ENCODE results near the gene RFX7.
"Not testable (repeated sequence)": the region's sequence is repeated elsewhere in the genome, so short reads cannot be mapped to it uniquely, and the experiment has no call there.

The RFX7 gene

GRCh38 chr15:56205061-56205876 lies 38.4 kb downstream of the RFX7 start:
- DNase-seq (ENCODE audit: low read depth) = no peak

- not testable (repeated sequence) for DNase-seq (ENCODE audit: low read depth)
These were observed 40.3 kb downstream of the RFX7 start for GRCh38 chr15:56203312-56203922.

GRCh38 chr15:56202701-56203100 lies 41.0 kb downstream of the RFX7 start:
- no peak for DNase-seq (ENCODE audit: low read depth)

GRCh38 chr15:56199038-56199437 lies 44.6 kb downstream of the RFX7 start:
- DNase-seq (ENCODE audit: low read depth) = no peak

- no peak for DNase-seq (ENCODE audit: low read depth)
These were observed 49.6 kb downstream of the RFX7 start for GRCh38 chr15:56194035-56194434.

- DNase-seq (ENCODE audit: low read depth) = no peak
These were observed 50.8 kb downstream of the RFX7 start for GRCh38 chr15:56192659-56193442.

GRCh38 chr15:56187665-56188064 lies 56.0 kb downstream of the RFX7 start:
- no peak for DNase-seq (ENCODE audit: low read depth)

GRCh38 chr15:56185980-56186379 lies 57.7 kb downstream of the RFX7 start:
- DNase-seq (ENCODE audit: low read depth) = no peak

- no peak for DNase-seq (ENCODE audit: low read depth)
These were observed 59.2 kb downstream of the RFX7 start for GRCh38 chr15:56184516-56184915.

GRCh38 chr15:56180851-56181250 lies 62.8 kb downstream of the RFX7 start:
- no peak for DNase-seq (ENCODE audit: low read depth)

- no peak for DNase-seq (ENCODE audit: low read depth)
These were observed 66.7 kb downstream of the RFX7 start for GRCh38 chr15:56176996-56177395.

GRCh38 chr15:56175788-56176187 lies 67.9 kb downstream of the RFX7 start:
- no peak for DNase-seq (ENCODE audit: low read depth)

- no peak for DNase-seq (ENCODE audit: low read depth)
These were observed 69.0 kb downstream of the RFX7 start for GRCh38 chr15:56174649-56175048.

GRCh38 chr15:56168394-56168793 lies 75.3 kb downstream of the RFX7 start:
- no peak for DNase-seq (ENCODE audit: low read depth)

GRCh38 chr15:56165234-56165633 lies 78.4 kb downstream of the RFX7 start:
- DNase-seq (ENCODE audit: low read depth) = no peak

- no peak for DNase-seq (ENCODE audit: low read depth)
These were observed 82.7 kb downstream of the RFX7 start for GRCh38 chr15:56160966-56161365.

GRCh38 chr15:56156877-56157276 lies 86.8 kb downstream of the RFX7 start:
- no peak for DNase-seq (ENCODE audit: low read depth)

GRCh38 chr15:56155278-56155677 lies 88.4 kb downstream of the RFX7 start:
- DNase-seq (ENCODE audit: low read depth) = not testable (repeated sequence)

- not testable (repeated sequence) for DNase-seq (ENCODE audit: low read depth)
These were observed 88.9 kb downstream of the RFX7 start for GRCh38 chr15:56154768-56155167.

- DNase-seq (ENCODE audit: low read depth) = no peak
These were observed 93.5 kb downstream of the RFX7 start for GRCh38 chr15:56150204-56150603.

GRCh38 chr15:56148064-56148463 lies 95.6 kb downstream of the RFX7 start:
- DNase-seq (ENCODE audit: low read depth) = no peak

GRCh38 chr15:56146756-56147155 lies 96.9 kb downstream of the RFX7 start:
- no peak for DNase-seq (ENCODE audit: low read depth)

GRCh38 chr15:56128081-56128480 lies 115.6 kb downstream of the RFX7 start:
- no peak for DNase-seq (ENCODE audit: low read depth)
